ENCODE results near the gene SLC37A2. TPM values are rescaled to one million over a fixed set of nuclear protein-coding genes. Genes with fewer than 3 reads are reported as not detected.

SLC37A2 gene
- polyA plus RNA-seq, 1 donor (not counting 4 experiments of a cell fraction or from before 2014, with no cell fraction given): 21.0 TPM

DNA sequence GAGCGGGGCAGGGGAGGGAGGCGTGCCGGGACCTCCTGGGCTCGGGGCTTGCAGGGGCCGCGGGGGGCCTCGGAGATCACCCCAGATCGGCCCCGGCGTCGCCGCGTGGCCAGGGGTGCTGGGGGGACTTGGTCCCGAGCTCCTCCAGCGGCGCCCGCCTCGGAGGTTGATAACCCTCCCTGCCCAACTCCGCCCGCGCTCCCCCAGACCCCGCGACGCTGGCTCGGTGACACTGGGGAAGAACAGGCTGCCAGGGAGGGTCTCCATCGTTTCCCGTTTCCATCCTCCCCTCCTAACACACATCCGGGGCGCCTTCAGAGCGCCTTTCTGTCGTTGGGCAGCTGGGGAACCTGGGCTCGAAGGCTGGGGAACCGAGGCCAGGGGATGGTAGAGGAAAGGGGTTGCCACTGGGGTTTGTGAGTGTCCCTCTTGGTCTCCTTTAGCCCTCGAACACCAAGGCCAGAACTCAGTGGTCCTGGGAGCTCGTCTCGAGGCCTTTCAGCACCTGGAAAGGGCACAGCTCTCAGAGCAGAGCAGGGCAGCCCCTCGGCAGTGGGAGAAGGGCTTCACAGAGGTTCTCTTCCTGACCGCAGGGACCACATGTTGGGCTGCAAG lies 431 bp downstream of the SLC37A2 start:
- Histone ChIP-seq H3K4me3 (ENCODE audit: control insufficient read depth in 2 of 3, extremely low read depth in 1 of 3, insufficient read depth in 2 of 3, low read depth in 1 of 3, low read length in 3 of 3) (peak overlapping the region; percentile 54 to 82 (median 71)), H3K9me3 (ENCODE audit: control insufficient read depth, low read depth, low read length) (no peaks in the 10 kb centered on the region), H4K20me1 (ENCODE audit: control insufficient read depth, extremely low read depth, insufficient read depth, low read length) (no peaks in the 10 kb centered on the region), H2AFZ (ENCODE audit: control insufficient read depth, low read length) (peak overlapping the region; percentile 85), H3K79me2 (ENCODE audit: control insufficient read depth, insufficient read depth, low read length) (peaks cover 2% of the 10 kb centered on the region), H3K9me1 (ENCODE audit: control insufficient read depth, extremely low read depth, insufficient read depth, low read length) (no peaks in the 10 kb centered on the region), H3K9ac (ENCODE audit: control insufficient read depth, extremely low read depth, insufficient read depth, low read length) (peak overlapping the region; percentile 77), H3K27me3 (ENCODE audit: control insufficient read depth, extremely low read depth, insufficient read depth, low read length) (no peaks in the 10 kb centered on the region), H3K36me3 (ENCODE audit: control insufficient read depth in 2 of 2, extremely low read depth in 1 of 2, insufficient read depth in 2 of 2, low read length in 2 of 2) (no peaks in the 10 kb centered on the region), H3K27ac (ENCODE audit: control insufficient read depth, insufficient read depth, low read length) (peak overlapping the region; percentile 58), H3K4me1 (ENCODE audit: control insufficient read depth, extremely low read depth, insufficient read depth, low read length) (peaks cover 10% of the 10 kb centered on the region), H3K4me2 (ENCODE audit: control insufficient read depth, extremely low read depth, insufficient read depth, low read depth, low read length) (peak overlapping the region; percentile 88)
- TF ChIP-seq, protein P1, sequence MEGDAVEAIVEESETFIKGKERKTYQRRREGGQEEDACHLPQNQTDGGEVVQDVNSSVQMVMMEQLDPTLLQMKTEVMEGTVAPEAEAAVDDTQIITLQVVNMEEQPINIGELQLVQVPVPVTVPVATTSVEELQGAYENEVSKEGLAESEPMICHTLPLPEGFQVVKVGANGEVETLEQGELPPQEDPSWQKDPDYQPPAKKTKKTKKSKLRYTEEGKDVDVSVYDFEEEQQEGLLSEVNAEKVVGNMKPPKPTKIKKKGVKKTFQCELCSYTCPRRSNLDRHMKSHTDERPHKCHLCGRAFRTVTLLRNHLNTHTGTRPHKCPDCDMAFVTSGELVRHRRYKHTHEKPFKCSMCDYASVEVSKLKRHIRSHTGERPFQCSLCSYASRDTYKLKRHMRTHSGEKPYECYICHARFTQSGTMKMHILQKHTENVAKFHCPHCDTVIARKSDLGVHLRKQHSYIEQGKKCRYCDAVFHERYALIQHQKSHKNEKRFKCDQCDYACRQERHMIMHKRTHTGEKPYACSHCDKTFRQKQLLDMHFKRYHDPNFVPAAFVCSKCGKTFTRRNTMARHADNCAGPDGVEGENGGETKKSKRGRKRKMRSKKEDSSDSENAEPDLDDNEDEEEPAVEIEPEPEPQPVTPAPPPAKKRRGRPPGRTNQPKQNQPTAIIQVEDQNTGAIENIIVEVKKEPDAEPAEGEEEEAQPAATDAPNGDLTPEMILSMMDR (optimal IDR thresholded peaks at IDR 0.05 in 1 of 3, IDR thresholded peaks at IDR 0.05 in 1 of 3, conservative IDR thresholded peaks at IDR 0.05 in 1 of 3; ENCODE audit: extremely low read depth in 1 of 3, insufficient read depth in 2 of 3, low read length in 3 of 3): no peak
- no peak for TF ChIP-seq EZH2 (IDR thresholded peaks at IDR 0.05; ENCODE audit: low read length)
- DNase-seq (ENCODE audit: low read depth, low spot score) (no peak), FAIRE-seq (no peak)
- dilution Hi-C loops (cut with MboI; ENCODE audit: extremely low pct_ligation_motif_present, low sequenced_read_pairs): no loop called here

DNA sequence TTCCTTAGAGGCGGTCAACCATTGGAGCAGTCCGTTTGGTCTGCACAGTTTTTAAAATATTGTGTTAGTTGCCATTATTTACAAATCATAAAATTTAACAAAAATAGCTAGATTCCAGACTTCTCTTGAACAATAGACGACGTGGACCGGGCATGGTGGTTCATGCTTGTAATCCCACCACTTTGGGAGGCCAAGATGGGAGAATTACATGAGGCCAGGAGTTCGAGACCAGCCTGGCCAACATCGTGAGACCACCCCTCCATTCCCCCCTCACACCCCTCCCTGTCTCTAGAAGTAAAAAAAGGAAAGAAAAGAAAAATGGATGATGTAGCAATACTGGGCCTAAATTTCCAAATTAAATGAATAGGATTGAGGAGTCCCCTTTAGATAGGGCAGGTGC lies 965 bp downstream of the SLC37A2 start:
- Histone ChIP-seq H3K4me1 (ENCODE audit: control insufficient read depth, extremely low read depth, insufficient read depth, low read length) (peaks cover 10% of the 10 kb centered on the region), H3K9ac (ENCODE audit: control insufficient read depth, extremely low read depth, insufficient read depth, low read length) (peak overlapping the region; percentile 77), H3K79me2 (ENCODE audit: control insufficient read depth, insufficient read depth, low read length) (peaks cover 2% of the 10 kb centered on the region), H3K9me3 (ENCODE audit: control insufficient read depth, low read depth, low read length) (no peaks in the 10 kb centered on the region), H3K27me3 (ENCODE audit: control insufficient read depth, extremely low read depth, insufficient read depth, low read length) (no peaks in the 10 kb centered on the region), H3K4me3 (ENCODE audit: control insufficient read depth in 2 of 3, extremely low read depth in 1 of 3, insufficient read depth in 2 of 3, low read depth in 1 of 3, low read length in 3 of 3) (peak overlapping the region; percentile 54 to 82 (median 71)), H3K27ac (ENCODE audit: control insufficient read depth, insufficient read depth, low read length) (no peak overlapping the region), H3K4me2 (ENCODE audit: control insufficient read depth, extremely low read depth, insufficient read depth, low read depth, low read length) (peak overlapping the region; percentile 88), H3K9me1 (ENCODE audit: control insufficient read depth, extremely low read depth, insufficient read depth, low read length) (no peaks in the 10 kb centered on the region), H4K20me1 (ENCODE audit: control insufficient read depth, extremely low read depth, insufficient read depth, low read length) (no peaks in the 10 kb centered on the region), H2AFZ (ENCODE audit: control insufficient read depth, low read length) (no peak overlapping the region), H3K36me3 (ENCODE audit: control insufficient read depth in 2 of 2, extremely low read depth in 1 of 2, insufficient read depth in 2 of 2, low read length in 2 of 2) (no peaks in the 10 kb centered on the region)
- no peak for TF ChIP-seq EZH2 (IDR thresholded peaks at IDR 0.05; ENCODE audit: low read length)
- TF ChIP-seq, protein P1 (optimal IDR thresholded peaks at IDR 0.05 in 1 of 3, IDR thresholded peaks at IDR 0.05 in 1 of 3, conservative IDR thresholded peaks at IDR 0.05 in 1 of 3; ENCODE audit: extremely low read depth in 1 of 3, insufficient read depth in 2 of 3, low read length in 3 of 3): no peak
- dilution Hi-C loops (cut with MboI; ENCODE audit: extremely low pct_ligation_motif_present, low sequenced_read_pairs): no loop called here
- DNase-seq (ENCODE audit: low read depth, low spot score) (no peak), FAIRE-seq (no peak)

All from keratinocyte (primary cell).